Neural progenitor cell (in vitro differentiated cells): ENCODE data around the gene MYD88. TPM values are rescaled to one million over a fixed set of nuclear protein-coding genes. Genes with fewer than 3 reads are reported as not detected.

Source experiments
- DNase-seq: peaks from one replicate; pipeline ENCODE4 v3.0.0-alpha.2; 2016; ENCODE audit warnings: low spot score
- H2AFZ ChIP-seq: fragments of 200-600 bp; sonication (generic); replicated peaks from 2 replicates; pipeline ENCODE4 v1.6.1; 2016; ENCODE audit warnings: antibody characterized with exemption
- H3F3A ChIP-seq: fragments of 200-600 bp; sonication (generic); 2 replicates; pipeline ENCODE4 v1.6.1; 2016; ENCODE audit warnings: antibody characterized with exemption, low read depth
- H3K27ac ChIP-seq: fragments of 200-600 bp; sonication (generic); 2 replicates; pipeline ENCODE4 v1.5.1; 2016; ENCODE audit warnings: mild to moderate bottlenecking
- H3K27me3 ChIP-seq: fragments of 200-600 bp; sonication (generic); 2 replicates; pipeline ENCODE4 v1.6.1; 2016; ENCODE audit warnings: mild to moderate bottlenecking, moderate library complexity
- H3K36me3 ChIP-seq: fragments of 200-600 bp; sonication (generic); 2 replicates; pipeline ENCODE4 v1.5.1; 2016
- H3K4me1 ChIP-seq: fragments of 200-600 bp; sonication (generic); 2 replicates; pipeline ENCODE4 v1.6.1; 2016; ENCODE audit warnings: mixed run types
- H3K4me2 ChIP-seq: fragments of 200-600 bp; sonication (generic); 2 replicates; pipeline ENCODE4 v1.6.1; 2016
- H3K4me3 ChIP-seq: fragments of 200-600 bp; sonication (generic); 2 replicates; pipeline ENCODE4 v1.5.1; 2016
- H3K79me2 ChIP-seq: fragments of 200-600 bp; sonication (generic); 2 replicates; pipeline ENCODE4 v1.6.1; 2016; ENCODE audit warnings: low read depth
- H3K9ac ChIP-seq: fragments of 200-600 bp; sonication (generic); 2 replicates; pipeline ENCODE4 v1.6.1; 2016
- H3K9me3 ChIP-seq: fragments of 200-600 bp; sonication (generic); 2 replicates; pipeline ENCODE4 v1.5.1; 2016; ENCODE audit warnings: low read depth
- H4K20me1 ChIP-seq: fragments of 200-600 bp; sonication (generic); 2 replicates; pipeline ENCODE4 v1.6.1; 2016; ENCODE audit warnings: low read depth
- H3K27ac Mint-ChIP-seq: 3 replicates; pipeline ENCODE4 v1.8.0; 2021; ENCODE audit warnings: mixed read lengths
- H3K27me3 Mint-ChIP-seq: 2 replicates; pipeline ENCODE4 v1.8.0; 2022; ENCODE audit warnings: low read depth, mild to moderate bottlenecking, inconsistent platforms, moderate library complexity, mixed read lengths; ENCODE audit not compliant: insufficient read depth
- H3K36me3 Mint-ChIP-seq: 3 replicates; pipeline ENCODE4 v1.8.0; 2021; ENCODE audit warnings: mixed read lengths
- H3K4me1 Mint-ChIP-seq: 3 replicates; pipeline ENCODE4 v1.8.0; 2021; ENCODE audit warnings: mixed read lengths
- H3K4me3 Mint-ChIP-seq: 3 replicates; pipeline ENCODE4 v1.8.0; 2021; ENCODE audit warnings: mild to moderate bottlenecking, moderate library complexity, mixed read lengths
- H3K9me3 Mint-ChIP-seq: 3 replicates; pipeline ENCODE4 v1.8.0; 2020; ENCODE audit warnings: mixed read lengths
- EZH2 ChIP-seq: fragments of 200-600 bp; sonication (generic); IDR thresholded peaks from 2 replicates; pipeline ENCODE4 v1.6.1; 2017; ENCODE audit warnings: antibody characterized with exemption, mild to moderate bottlenecking, moderate library complexity
- EZH2phosphoT487 ChIP-seq: fragments of 200-600 bp; sonication (generic); IDR thresholded peaks from 2 replicates; pipeline ENCODE4 v1.6.1; 2017; ENCODE audit warnings: antibody characterized with exemption
- total RNA-seq: library from RNA; depleted of rRNA; stranded (reverse); fragments of >200 nt; gene quantifications from 2 replicates; pipeline ENCODE4 v1.2.3, GENCODE V29; 2015; ENCODE audit warnings: low replicate concordance
- TF ChIP-seq, protein P1 (sequence below): fragments of 200-600 bp; sonication (generic); IDR thresholded peaks from 2 replicates; pipeline ENCODE4 v1.5.1; 2017; ENCODE audit warnings: antibody characterized with exemption, mild to moderate bottlenecking

MYD88 gene
- total RNA-seq, 1 donor from 2014 or later, result 3.1 TPM

DNA sequence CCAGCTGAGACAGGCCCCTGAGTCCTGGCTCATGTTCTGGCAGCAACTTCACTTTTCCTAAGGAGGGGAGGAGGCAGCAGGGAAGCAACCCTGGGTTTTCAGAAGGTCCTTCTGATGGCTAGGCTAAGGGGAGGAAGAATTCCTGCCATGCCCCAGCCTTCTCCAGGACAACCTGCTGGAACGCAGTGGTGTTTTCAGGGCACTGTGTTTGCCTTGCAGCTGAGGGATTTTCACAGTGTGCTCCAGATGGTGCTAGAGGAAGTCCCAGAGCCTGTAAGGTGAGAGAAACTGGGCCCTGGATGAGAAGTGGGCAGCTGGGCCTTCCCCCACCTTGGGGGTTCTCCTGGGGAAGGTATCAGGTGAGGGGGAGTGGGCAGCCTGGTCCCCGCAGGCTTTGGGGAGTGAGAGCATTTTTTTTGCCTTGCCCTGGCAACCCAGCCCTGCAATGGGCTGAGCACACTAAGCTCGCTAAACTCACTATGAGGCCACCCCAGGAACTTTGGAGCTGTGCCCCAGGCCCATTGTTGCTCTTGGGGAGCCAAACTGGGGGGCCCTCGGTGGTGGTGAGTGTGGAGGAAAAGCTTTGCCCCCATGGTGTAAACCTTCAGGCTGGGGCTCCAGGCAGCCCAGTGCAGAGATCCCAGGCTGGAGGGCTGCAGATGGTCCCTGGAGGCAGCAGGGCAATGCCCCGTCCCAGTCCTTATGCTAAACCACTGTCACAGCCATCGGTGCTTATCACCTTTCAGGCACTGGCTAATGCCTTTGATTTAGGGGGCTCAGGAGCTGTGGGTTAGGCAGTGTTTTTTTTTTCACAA is 42.6 kb upstream of the MYD88 start:
- Histone ChIP-seq H3K9me3 (no peaks in the 10 kb centered on the region), H3K4me1 (peaks cover 22% of the 10 kb centered on the region), H3K4me2 (no peak overlapping the region), H2AFZ (no peak overlapping the region), H3K9ac (no peak overlapping the region), H3K36me3 (no peaks in the 10 kb centered on the region), H3K27ac (no peak overlapping the region), H4K20me1 (no peaks in the 10 kb centered on the region), H3K27me3 (no peaks in the 10 kb centered on the region), H3K4me3 (no peak overlapping the region), H3F3A (peaks cover 15% of the 10 kb centered on the region), H3K79me2 (no peaks in the 10 kb centered on the region)
- peaks cover 2% of the 10 kb centered on the region for H3K27me3 Mint-ChIP-seq
- TF ChIP-seq, protein P1, sequence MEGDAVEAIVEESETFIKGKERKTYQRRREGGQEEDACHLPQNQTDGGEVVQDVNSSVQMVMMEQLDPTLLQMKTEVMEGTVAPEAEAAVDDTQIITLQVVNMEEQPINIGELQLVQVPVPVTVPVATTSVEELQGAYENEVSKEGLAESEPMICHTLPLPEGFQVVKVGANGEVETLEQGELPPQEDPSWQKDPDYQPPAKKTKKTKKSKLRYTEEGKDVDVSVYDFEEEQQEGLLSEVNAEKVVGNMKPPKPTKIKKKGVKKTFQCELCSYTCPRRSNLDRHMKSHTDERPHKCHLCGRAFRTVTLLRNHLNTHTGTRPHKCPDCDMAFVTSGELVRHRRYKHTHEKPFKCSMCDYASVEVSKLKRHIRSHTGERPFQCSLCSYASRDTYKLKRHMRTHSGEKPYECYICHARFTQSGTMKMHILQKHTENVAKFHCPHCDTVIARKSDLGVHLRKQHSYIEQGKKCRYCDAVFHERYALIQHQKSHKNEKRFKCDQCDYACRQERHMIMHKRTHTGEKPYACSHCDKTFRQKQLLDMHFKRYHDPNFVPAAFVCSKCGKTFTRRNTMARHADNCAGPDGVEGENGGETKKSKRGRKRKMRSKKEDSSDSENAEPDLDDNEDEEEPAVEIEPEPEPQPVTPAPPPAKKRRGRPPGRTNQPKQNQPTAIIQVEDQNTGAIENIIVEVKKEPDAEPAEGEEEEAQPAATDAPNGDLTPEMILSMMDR, result no peak
- TF ChIP-seq EZH2phosphoT487, result no peak
- no peak for TF ChIP-seq EZH2
- H3K4me1 Mint-ChIP-seq, result peaks cover 26% of the 10 kb centered on the region
- H3K9me3 Mint-ChIP-seq, result no peaks in the 10 kb centered on the region
- H3K4me3 Mint-ChIP-seq, result no peak overlapping the region
- DNase-seq, result no peak
- H3K27ac Mint-ChIP-seq, result no peak overlapping the region
- H3K36me3 Mint-ChIP-seq, result no peaks in the 10 kb centered on the region

DNA sequence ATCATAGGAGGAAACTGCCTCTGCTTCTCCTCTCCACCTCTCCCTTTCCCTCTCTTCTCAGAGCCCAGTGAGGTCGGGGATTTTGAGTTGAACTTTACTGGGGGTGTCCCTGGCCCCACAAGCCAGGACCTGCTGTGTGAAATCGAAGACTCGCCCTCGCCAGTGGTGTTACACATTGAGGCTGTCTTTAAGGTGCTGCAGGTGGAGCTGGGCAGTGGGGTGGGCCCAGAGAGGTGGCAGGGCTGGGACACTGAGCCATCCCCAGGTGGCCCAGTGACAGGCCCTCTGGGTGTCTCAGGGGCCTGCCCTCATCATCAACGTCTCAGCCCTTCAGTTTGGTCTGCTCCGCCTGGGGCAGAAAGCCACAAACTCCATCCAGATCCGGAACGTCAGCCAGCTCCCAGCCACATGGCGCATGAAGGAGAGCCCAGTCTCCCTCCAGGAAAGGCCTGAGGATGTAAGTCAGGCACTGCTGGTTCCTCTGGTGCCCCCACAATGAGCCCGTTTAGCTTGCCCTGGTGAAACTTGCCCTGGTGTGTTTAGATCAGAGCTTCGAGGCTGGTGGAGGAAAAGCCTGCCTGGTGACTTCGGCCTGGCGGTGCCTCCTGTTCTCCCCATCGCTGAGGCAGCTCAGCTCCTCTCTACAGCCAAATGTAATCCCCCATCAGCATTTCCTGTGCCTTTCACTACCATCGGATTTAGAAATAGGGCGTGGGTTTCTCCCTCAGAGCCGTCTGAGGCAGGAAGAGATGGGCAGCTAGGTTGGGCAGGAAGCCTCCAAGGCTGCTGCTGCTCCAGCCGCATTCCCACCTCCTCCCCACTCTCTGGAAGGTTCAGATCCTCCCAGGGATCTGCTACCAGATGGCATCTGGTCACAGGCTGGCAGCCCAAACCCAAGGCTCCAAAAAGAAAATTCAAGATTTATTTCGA is 40.8 kb upstream of the MYD88 start:
- Histone ChIP-seq H3K27me3 (no peaks in the 10 kb centered on the region), H2AFZ (peak overlapping the region; percentile 42), H3F3A (peaks cover 15% of the 10 kb centered on the region), H3K4me2 (no peak overlapping the region), H3K27ac (no peak overlapping the region), H3K4me1 (peaks cover 34% of the 10 kb centered on the region), H3K9me3 (no peaks in the 10 kb centered on the region), H3K4me3 (no peak overlapping the region), H3K36me3 (no peaks in the 10 kb centered on the region), H3K9ac (no peak overlapping the region), H3K79me2 (no peaks in the 10 kb centered on the region), H4K20me1 (no peaks in the 10 kb centered on the region)
- Mint-ChIP-seq H3K4me3 (no peak overlapping the region), H3K27ac (peak overlapping the region; percentile 87), H3K27me3 (peaks cover 7% of the 10 kb centered on the region), H3K9me3 (no peaks in the 10 kb centered on the region), H3K36me3 (no peaks in the 10 kb centered on the region), H3K4me1 (peaks cover 34% of the 10 kb centered on the region)
- TF ChIP-seq EZH2 (no peak), EZH2phosphoT487 (no peak)
- TF ChIP-seq, protein P1, result no peak
- DNase-seq, result no peak

DNA sequence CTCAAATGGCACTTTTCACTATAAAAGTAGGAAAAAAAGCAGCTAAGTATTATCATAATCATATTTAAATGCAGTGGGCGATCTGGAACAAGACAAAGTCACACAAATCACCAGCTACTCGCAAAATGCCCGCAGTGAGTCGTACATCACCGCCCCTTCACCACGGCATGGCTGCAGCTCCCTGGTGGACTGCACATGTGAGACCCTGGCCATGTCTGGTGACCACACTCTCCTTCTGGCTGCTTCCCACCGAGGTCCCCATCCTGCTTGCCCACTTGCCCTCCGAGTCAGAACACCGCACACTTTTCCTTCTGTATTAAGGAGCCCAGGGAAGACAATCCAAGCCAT is 40.1 kb upstream of the MYD88 start:
- no peaks in the 10 kb centered on the region for H3K36me3 ChIP-seq
- H3K9me3 ChIP-seq, result no peaks in the 10 kb centered on the region
- H3K27ac Mint-ChIP-seq, result peak overlapping the region; percentile 87
- H2AFZ ChIP-seq, result no peak overlapping the region
- H3F3A ChIP-seq, result peaks cover 15% of the 10 kb centered on the region
- peaks cover 36% of the 10 kb centered on the region for H3K4me1 Mint-ChIP-seq
- H3K27ac ChIP-seq, result no peak overlapping the region
- H3K9ac ChIP-seq, result no peak overlapping the region
- H3K9me3 Mint-ChIP-seq, result no peaks in the 10 kb centered on the region
- H3K4me3 ChIP-seq, result no peak overlapping the region
- no peak overlapping the region for H3K4me2 ChIP-seq
- no peaks in the 10 kb centered on the region for H3K27me3 ChIP-seq
- no peak for DNase-seq
- TF ChIP-seq EZH2phosphoT487 (no peak), EZH2 (no peak)
- TF ChIP-seq, protein P1, result no peak
- no peaks in the 10 kb centered on the region for H3K36me3 Mint-ChIP-seq
- peaks cover 7% of the 10 kb centered on the region for H3K27me3 Mint-ChIP-seq
- no peak overlapping the region for H3K4me3 Mint-ChIP-seq
- peaks cover 34% of the 10 kb centered on the region for H3K4me1 ChIP-seq
- no peaks in the 10 kb centered on the region for H4K20me1 ChIP-seq
- H3K79me2 ChIP-seq, result no peaks in the 10 kb centered on the region
